ENCODE results near the gene CLCN7. TPM values are rescaled to one million over a fixed set of nuclear protein-coding genes. Genes with fewer than 3 reads are reported as not detected.
A peak's percentile ranks its signal among the peaks of the same experiment; 100 is the strongest.

CLCN7 gene
- total RNA-seq, 1 experiment from 2014 or later, result 110 TPM

GRCh38 chr16:1472974-1473373 is 1.9 kb downstream of the CLCN7 start:
- H3K27ac ChIP-seq, result no peak overlapping the region
- peaks cover 12% of the 10 kb centered on the region for H4K20me1 ChIP-seq (ENCODE audit: insufficient read depth)
- intact Hi-C loops (cut with micrococcal nuclease; ENCODE audit: unreplicated experiment), result no loop called here
- H3K36me3 ChIP-seq (ENCODE audit: low read depth), result no peaks in the 10 kb centered on the region
- H3K79me2 ChIP-seq (ENCODE audit: low read depth), result peaks cover 54% of the 10 kb centered on the region
- H3K27me3 ChIP-seq (ENCODE audit: insufficient read depth, low read depth), result no peaks in the 10 kb centered on the region
- H3K4me2 ChIP-seq, result peak overlapping the region; percentile 36; the same call in 1 of the 2 replicates
- H3K9me3 ChIP-seq (ENCODE audit: insufficient read depth, low read depth), result no peaks in the 10 kb centered on the region
- no peak overlapping the region for H2AFZ ChIP-seq
- H3K4me3 ChIP-seq, result no peak overlapping the region
- TF ChIP-seq CTCF (conservative IDR thresholded peaks at IDR 0.05), result no peak
- no peak for TF ChIP-seq EZH2 (IDR thresholded peaks at IDR 0.05; ENCODE audit: low read depth)
- ChIA-PET CTCF (no interaction called here), POLR2A (ENCODE audit: unreplicated experiment) (no interaction called here)
- H3K4me1 ChIP-seq (replicated peaks; ENCODE audit: insufficient read depth), result peaks cover 12% of the 10 kb centered on the region
- no peaks in the 10 kb centered on the region for H3K9me2 ChIP-seq (ENCODE audit: insufficient read depth)
- no peak for DNase-seq
- no TSS peak for BruUV-seq (replicated peaks)
- H3F3A ChIP-seq (ENCODE audit: insufficient read depth, low read depth), result no peaks in the 10 kb centered on the region

GRCh38 chr16:1471569-1472194 is 3.1 kb downstream of the CLCN7 start:
- POLR2A ChIA-PET (ENCODE audit: unreplicated experiment), result no interaction called here
- BruUV-seq (replicated peaks), result no TSS peak
- H3K4me2 ChIP-seq, result no peak overlapping the region

GRCh38 chr16:1470481-1471251 is 4.2 kb downstream of the CLCN7 start:
- Histone ChIP-seq H3K4me1 (replicated peaks; ENCODE audit: insufficient read depth) (peaks cover 14% of the 10 kb centered on the region), H3K79me2 (ENCODE audit: low read depth) (peaks cover 68% of the 10 kb centered on the region), H3K27ac (no peak overlapping the region), H3K27me3 (ENCODE audit: insufficient read depth, low read depth) (no peaks in the 10 kb centered on the region), H3K9me2 (ENCODE audit: insufficient read depth) (no peaks in the 10 kb centered on the region), H3F3A (ENCODE audit: insufficient read depth, low read depth) (no peaks in the 10 kb centered on the region), H2AFZ (no peak overlapping the region), H3K36me3 (ENCODE audit: low read depth) (no peaks in the 10 kb centered on the region), H3K9me3 (ENCODE audit: insufficient read depth, low read depth) (no peaks in the 10 kb centered on the region), H4K20me1 (ENCODE audit: insufficient read depth) (peaks cover 33% of the 10 kb centered on the region), H3K4me3 (no peak overlapping the region), H3K4me2 (no peak overlapping the region)
- CTCF ChIA-PET, result no interaction called here
- no TSS peak for BruUV-seq (replicated peaks)
- DNase-seq, result no peak
- POLR2A ChIA-PET (ENCODE audit: unreplicated experiment), result interaction anchor here (0.6 kb wide), 1 partner anchor 312 kb away, joined by 3 read pairs; no protein-coding TSS in a partner anchor
- intact Hi-C loops (cut with micrococcal nuclease; ENCODE audit: unreplicated experiment), result no loop called here
- no peak for TF ChIP-seq CTCF (conservative IDR thresholded peaks at IDR 0.05)
- TF ChIP-seq EZH2 (IDR thresholded peaks at IDR 0.05; ENCODE audit: low read depth), result no peak

More at GRCh38 chr16:1471569-1472194, 3.1 kb downstream of the CLCN7 start:
- Histone ChIP-seq H3K4me3 (no peak overlapping the region), H3K27ac (no peak overlapping the region), H3K79me2 (ENCODE audit: low read depth) (peaks cover 64% of the 10 kb centered on the region), H3K9me3 (ENCODE audit: insufficient read depth, low read depth) (no peaks in the 10 kb centered on the region), H3K27me3 (ENCODE audit: insufficient read depth, low read depth) (no peaks in the 10 kb centered on the region), H3K36me3 (ENCODE audit: low read depth) (no peaks in the 10 kb centered on the region), H3K9me2 (ENCODE audit: insufficient read depth) (no peaks in the 10 kb centered on the region), H3F3A (ENCODE audit: insufficient read depth, low read depth) (no peaks in the 10 kb centered on the region), H3K4me1 (replicated peaks; ENCODE audit: insufficient read depth) (peaks cover 17% of the 10 kb centered on the region), H2AFZ (no peak overlapping the region), H4K20me1 (ENCODE audit: insufficient read depth) (peaks cover 23% of the 10 kb centered on the region)
- intact Hi-C loops (cut with micrococcal nuclease; ENCODE audit: unreplicated experiment), result no loop called here
- TF ChIP-seq CTCF (conservative IDR thresholded peaks at IDR 0.05) (no peak), EZH2 (IDR thresholded peaks at IDR 0.05; ENCODE audit: low read depth) (no peak)
- no peak for DNase-seq
- CTCF ChIA-PET, result no interaction called here

Data from PC-9 (cell line).